GM21447 (cell line): ENCODE measurements around the gene SOD3.

Source experiments
- ATAC-seq: cut with Tn5 transposase; IDR thresholded peaks from one replicate; pipeline ENCODE4 v1.9.1; 2021; ENCODE audit not compliant: unreplicated experiment

The SOD3 gene

GRCh38 chr4:24794916-24795665 lies at the start of gene SOD3:
TSS of gene SOD3 (plus strand) at chr4:24795573. CDS start at chr4:24799522, 3,949 bp downstream.
- ATAC-seq = no peak

GRCh38 chr4:24747234-24747975 lies 48.0 kb upstream of the SOD3 start:
- no peak for ATAC-seq

- ATAC-seq = no peak
Measured at GRCh38 chr4:24748023-24748422, 47.4 kb upstream of the SOD3 start.

- no peak for ATAC-seq
Measured at GRCh38 chr4:24748758-24749350, 46.5 kb upstream of the SOD3 start.

GRCh38 chr4:24750106-24750505 lies 45.3 kb upstream of the SOD3 start:
- no peak for ATAC-seq

GRCh38 chr4:24751926-24752539 lies 43.3 kb upstream of the SOD3 start:
- no peak for ATAC-seq

GRCh38 chr4:24753519-24753918 lies 41.9 kb upstream of the SOD3 start:
- ATAC-seq = peak; percentile 67

GRCh38 chr4:24754571-24754970 lies 40.8 kb upstream of the SOD3 start:
- ATAC-seq = no peak

GRCh38 chr4:24763631-24764297 lies 31.6 kb upstream of the SOD3 start:
- no peak for ATAC-seq

- no peak for ATAC-seq
Measured at GRCh38 chr4:24764345-24764744, 31.0 kb upstream of the SOD3 start.

GRCh38 chr4:24765376-24765988 lies 29.9 kb upstream of the SOD3 start:
- no peak for ATAC-seq

- peak; percentile 5 for ATAC-seq
Measured at GRCh38 chr4:24768006-24768405, 27.4 kb upstream of the SOD3 start.

- ATAC-seq = peak; percentile 78
Measured at GRCh38 chr4:24768604-24769003, 26.8 kb upstream of the SOD3 start.

GRCh38 chr4:24769571-24769970 lies 25.8 kb upstream of the SOD3 start:
- no peak for ATAC-seq

- peak; percentile 71 for ATAC-seq
Measured at GRCh38 chr4:24770032-24770584, 25.3 kb upstream of the SOD3 start.

- no peak for ATAC-seq
Measured at GRCh38 chr4:24770667-24771066, 24.7 kb upstream of the SOD3 start.

GRCh38 chr4:24771241-24771640 lies 24.1 kb upstream of the SOD3 start:
- ATAC-seq = no peak

- ATAC-seq = no peak
Measured at GRCh38 chr4:24772061-24772705, 23.2 kb upstream of the SOD3 start.

- ATAC-seq = no peak
Measured at GRCh38 chr4:24772952-24773351, 22.4 kb upstream of the SOD3 start.

- no peak for ATAC-seq
Measured at GRCh38 chr4:24774452-24774851, 20.9 kb upstream of the SOD3 start.
